ENCODE data around the gene ESRP2.

DNA sequence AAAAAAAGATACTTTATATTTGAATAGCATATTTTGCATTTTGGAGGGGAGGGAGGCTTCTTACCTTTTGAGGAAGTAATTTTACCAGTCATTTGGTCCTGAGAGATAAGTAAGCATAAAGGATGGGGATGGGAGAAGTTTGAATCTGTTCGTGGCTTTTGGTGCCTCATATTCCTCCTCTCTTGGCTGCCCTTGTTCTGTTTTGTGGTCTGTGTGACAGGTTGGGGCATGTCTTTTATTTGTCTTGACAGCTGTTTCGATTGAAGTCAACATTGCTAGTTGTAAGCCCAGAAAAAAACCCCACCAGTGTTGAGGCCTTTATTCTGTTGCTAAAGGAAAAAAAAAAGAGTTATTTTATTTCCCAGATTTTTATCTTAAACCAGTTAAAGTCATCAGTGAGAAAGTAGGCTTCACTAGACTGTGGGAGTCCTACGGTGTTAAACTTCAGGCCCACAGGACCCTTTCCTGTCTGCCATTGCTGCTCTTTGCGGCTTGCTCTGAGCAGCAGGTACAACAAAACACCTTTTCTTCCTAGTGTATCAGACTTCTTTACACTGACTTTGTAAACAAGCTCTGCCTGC lies 39.8 kb upstream of the ESRP2 start:
- no peak for TF ChIP-seq POLR2AphosphoS5 (IDR thresholded peaks at IDR 0.05; ENCODE audit: low read depth, low read length)
- no peak for TF ChIP-seq TAF1 (IDR thresholded peaks at IDR 0.05; ENCODE audit: borderline replicate concordance, low read depth, low read length)

All from GM12892 (cell line).